Ramos (cell line): ENCODE measurements around the gene FKBP9.
"Not testable (repeated sequence)": the region's sequence is repeated elsewhere in the genome, so short reads cannot be mapped to it uniquely, and the experiment has no call there.

ENCODE experiments used
- in situ Hi-C: fragments of 300-500 bp; cut with MboI; formaldehyde crosslinking; loops from one replicate; pipeline ENCODE4 v1.14.3; 2022; ENCODE audit warnings: low sequenced_read_pairs; ENCODE audit not compliant: unreplicated experiment

Gene FKBP9

DNA sequence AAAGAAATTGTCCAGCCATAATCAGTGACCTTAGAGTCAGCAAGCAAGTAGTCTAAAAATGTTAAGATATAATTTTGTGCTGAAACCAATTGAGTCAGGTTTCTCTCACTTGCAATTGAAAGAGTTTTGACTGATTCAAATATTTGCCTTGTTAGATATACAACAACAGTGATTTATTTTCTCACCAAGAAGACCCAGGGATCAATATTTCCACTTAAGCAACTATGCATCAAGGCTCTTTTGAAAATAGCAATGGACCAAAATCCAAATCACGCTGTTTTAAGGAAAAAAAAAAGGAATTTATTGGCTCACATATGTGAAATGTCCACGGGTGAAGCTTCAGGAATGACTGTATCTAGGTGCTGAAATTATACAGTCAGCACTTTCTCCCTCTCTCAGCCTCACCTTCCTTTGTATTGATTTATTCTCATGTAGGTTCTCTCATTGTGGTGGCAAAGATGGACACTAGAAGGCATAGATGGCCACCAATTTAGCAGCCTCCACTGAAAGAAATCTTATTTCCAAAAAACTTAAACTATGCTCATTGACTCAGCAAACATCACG, 9.7 kb upstream of the FKBP9 start:
- in situ Hi-C loops, result no loop called here

DNA sequence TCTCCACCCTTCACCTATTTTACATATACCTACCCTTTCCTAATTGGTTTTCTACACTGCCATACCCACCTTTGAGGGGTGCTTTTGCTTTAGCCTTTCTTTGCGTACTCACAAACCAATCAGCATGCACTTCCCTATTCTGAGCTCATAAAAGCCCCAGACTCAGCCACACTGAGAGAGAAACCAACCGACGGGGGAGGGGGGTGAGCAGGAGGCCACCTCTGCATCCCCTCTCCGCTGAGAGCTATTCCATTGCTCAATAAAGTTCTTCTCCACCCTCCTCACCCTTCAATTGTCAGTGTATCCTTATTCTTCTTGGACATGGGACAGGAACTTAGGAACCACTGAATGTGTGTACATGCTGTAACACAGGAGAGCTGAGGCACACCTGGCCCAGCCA, 9.0 kb upstream of the FKBP9 start:
- in situ Hi-C loops, result no loop called here

DNA sequence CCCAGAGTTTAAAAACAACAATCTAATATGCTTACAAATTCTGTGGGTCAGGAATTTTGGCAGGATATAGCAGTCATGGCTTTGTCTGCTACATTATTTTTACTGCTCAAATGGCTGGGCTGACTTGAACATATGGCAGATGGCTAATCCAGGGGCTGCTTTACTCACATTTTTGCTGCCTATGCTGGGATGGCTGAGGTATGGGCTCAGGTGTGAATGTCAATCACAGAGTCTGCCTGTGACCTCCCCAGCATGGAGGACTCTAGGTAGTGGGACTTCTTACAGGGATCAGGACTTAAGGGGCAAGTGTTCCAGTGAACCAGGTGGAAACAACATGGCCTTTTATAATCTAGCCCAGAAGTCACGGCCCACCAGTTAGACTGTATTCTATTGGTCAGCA, 4.4 kb upstream of the FKBP9 start:
- in situ Hi-C loops, result no loop called here

DNA sequence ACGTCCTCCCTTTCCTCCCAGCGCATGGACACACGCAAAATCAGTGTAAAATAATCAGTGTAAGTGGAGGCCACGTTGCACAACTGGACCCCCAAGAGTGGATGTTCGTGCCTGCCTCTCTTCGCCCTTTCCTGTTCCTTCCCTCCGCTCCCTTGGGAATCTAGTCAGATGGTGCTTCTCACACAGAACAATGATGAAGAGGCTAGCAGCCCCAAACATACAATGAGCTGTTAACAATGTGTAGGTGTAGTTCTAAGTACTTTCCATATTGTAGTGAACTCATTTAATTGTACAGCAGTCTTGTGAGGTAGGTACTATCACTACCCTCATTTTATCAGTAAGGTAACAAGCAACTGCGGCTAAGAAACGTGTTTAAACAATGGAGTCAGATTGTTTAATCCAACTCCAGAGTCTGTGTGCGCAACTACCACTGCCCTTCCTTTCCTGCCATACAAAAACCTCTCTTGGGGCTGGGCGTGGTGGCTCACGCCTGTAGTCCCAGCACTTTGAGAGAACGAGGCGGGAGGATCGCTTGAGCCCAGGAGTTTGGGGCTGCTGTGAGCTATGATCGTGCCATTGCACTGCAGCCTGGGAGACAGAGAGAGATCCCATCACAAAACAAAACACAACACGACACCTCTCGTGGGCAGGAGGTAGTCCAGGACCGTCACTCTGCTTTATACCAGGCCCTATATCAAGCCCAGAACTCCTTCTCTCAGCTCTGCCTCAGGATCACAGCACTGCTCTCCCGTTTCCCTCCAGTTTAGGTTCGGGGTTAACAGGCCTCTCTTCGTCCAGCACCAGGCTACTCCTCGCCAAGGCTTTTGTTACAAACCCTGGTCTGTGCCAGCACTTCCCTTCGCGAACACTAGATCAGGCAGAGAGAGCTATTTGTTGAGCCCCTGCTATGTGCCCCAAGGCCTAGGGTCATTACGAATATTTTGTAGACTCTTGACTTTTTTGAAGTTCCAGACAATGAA, 1.1 kb downstream of the FKBP9 start:
- in situ Hi-C loops, result no loop called here

DNA sequence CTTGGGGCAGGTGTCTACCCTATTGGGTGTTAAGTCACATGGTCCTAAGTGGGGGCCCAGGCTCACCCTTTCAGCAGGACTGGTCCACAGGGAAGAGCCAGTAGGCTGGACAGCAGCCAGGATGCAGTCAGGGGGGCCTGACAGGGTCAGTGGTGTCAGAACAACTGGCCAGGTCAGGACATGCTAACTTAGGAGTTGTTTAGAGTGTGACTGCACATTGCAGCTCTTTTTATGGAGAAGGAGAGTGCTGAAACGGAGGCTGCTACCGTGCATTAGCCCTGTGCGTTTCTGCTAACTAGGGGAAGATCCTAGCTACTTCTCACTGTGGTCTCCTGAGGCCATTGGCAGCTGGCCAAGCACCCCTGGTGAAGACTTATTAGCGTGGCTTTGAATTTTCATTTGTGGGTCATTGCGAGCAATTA, 6.7 kb downstream of the FKBP9 start:
- in situ Hi-C loops, result not testable (repeated sequence)

DNA sequence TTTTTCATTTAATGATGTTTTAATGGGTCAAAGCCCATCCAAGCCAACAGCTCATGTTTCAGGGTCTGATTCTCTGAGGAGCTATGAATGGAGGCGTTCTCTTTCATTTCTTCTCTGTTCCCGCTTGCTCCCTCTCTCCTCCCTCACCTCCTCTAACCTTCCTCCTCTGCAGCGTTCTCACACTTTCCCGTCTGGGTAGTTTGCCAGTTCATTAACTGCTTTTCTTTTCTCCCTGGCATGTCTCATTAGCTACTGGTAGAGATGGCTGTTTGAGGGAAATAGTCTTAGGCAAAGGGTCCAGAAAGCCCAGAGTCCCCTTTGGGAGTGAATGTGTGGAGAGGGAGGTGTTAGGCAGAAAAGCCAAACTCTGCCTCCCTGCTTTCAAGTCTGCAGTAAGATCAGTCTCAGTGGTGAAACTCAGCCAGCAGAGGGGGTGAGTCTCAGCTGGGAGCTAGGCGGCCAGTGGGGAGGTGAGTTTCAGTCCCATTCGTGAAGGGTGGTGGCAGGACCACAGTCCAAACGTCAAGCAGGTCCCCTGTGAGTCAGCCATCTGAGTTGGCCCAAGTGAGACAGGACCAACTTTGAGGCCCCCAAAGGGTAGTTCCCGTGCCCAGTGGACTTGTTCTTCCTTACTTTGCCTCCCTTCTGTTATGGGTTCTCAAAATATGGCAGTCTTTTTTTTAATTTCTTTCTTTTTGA, 7.4 kb downstream of the FKBP9 start:
- in situ Hi-C loops, result not testable (repeated sequence)

DNA sequence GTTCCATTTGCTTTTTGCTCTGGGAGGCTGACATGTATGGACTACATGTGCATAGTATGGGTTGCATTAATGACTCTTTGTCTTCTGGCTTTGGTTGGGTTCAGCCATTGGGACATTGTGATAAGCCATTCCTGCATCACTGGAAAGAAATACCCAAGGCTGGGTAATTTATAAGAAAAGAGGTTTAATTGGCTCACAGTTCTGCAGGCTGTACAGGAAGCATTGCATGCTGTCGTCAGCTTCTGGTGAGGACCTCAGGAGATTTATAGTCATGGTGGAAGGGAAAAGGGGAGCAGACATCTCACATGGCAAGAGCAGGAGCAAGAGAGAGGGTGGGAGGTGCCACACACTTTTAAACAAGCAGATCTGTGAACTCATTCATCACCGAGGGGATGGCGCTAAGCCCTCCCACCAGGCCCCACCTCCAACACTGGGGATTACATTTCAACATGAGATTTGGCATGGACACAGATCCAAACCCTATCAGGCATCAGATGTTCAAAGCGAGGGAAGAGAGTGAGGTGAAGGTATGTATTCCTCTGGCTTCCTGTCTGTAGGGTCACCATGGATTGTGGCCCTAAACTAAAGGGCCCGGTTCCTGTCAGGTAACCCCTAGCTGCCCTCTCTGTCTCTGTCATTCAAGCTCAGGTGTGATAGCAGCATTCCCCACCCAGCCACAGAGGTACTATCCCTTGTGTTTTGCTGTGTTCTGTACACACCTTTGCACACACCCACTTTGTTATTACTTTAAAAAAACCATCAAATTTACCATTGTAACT, 9.4 kb downstream of the FKBP9 start:
- in situ Hi-C loops, result not testable (repeated sequence)

DNA sequence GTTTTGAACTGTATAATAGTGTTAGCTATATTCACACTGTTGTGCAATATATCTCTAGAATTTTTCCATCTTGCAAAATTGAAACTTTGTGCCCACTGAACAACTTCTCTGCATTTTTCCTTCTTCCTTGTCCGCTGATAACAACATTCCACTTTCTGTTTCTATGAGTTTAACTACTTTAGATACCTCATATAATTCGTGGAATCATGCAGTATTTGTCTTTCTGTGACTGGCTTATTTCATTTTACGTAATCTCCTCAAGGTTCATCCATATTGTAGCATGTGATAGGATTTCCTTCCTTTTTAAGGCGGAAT, 10.0 kb downstream of the FKBP9 start:
- in situ Hi-C loops, result not testable (repeated sequence)

DNA sequence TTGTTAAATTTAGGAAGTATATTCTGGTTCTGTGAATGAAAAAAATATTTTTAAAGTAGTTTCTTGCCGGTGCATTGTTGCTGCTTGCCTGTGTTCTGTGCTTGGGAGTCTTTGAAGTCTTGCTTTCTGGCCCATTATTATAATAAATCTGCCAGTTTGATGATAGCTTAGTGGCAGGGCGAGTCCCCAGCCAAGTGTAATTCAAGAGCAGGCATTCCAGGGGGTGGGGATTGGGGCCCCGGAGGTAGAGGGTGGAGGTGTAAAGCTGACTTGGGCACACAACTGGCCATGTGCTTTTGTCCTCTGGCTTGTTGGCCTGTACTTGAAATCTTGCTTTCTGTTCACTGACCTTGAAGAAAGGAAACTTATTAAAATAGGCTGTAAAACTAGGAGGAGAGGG, 14.7 kb downstream of the FKBP9 start:
- in situ Hi-C loops, result not testable (repeated sequence)

DNA sequence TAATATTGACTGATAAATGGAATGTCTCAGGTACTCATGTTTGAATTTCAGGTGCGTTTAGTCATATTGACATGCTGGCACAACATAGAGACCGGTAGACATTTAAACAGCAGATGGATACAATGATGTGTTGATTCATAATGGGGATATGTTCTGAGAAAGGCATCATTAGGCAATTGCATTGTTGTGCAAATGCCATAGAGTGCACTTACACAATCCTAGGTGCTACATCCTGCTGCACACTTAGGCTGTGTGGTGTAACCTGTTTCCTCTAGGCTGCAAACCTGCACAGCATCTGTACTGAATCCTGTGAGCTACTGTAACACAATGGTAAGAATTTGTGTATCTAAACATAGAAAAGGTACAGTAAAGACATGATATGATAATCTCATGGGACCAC, 19.9 kb downstream of the FKBP9 start:
- in situ Hi-C loops, result not testable (repeated sequence)

DNA sequence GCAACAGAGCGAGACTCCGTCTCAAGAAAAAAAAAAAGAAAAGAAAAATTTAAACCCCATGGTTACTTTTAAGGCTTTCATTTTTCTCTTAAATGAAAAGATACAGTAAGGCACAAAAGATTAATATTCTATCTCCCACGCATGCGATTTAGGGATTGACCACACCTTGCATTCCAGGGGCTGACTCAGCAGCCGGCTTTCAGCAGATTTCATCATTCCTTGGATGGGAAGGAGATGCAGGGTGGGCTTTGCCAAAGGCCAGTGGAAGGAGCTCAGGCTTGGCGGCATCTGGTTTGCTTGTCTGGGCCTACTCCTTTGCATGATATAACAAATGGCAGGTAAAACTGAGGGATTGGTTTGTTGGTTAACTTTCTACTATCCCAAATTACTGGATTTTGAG, 22.0 kb downstream of the FKBP9 start:
- in situ Hi-C loops, result not testable (repeated sequence)

DNA sequence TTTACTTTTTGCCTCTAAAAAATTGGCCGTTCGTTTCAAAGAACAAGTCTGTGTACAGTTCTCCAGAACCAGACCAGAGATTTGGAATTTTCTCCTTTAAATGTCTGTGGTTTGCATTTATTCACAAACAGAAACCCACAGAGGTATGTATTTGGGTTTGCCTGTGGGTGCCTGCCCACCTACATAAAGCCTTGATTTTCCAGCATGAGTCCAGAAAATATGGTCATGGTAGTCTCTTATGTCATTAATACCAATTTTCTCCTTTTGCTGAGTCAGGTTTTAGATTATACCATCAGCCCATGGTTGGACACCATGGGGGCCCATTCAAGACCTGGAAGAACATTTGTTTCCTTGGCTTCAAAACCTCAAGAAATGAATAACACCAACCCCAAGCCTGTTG, 22.7 kb downstream of the FKBP9 start:
- in situ Hi-C loops, result not testable (repeated sequence)

DNA sequence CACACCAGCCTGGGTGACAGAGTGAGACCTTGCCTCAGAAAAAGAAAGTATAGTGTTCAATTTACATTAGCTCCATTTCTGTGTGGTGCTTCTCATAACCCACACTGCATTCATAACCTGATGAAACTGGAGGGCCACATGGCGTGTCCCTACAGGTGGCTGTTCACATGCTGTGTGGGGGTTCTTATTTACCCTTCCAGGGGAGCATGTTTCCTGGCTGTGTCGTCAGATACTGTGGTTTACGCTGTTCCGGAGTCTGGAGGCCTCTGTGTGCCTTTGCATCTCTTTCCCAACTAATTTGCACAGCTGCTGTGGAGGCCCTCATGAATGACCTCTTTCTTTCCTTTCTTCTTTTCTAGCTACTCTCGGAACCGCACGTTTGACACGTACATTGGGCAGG, 30.9 kb downstream of the FKBP9 start:
- in situ Hi-C loops, result not testable (repeated sequence)

DNA sequence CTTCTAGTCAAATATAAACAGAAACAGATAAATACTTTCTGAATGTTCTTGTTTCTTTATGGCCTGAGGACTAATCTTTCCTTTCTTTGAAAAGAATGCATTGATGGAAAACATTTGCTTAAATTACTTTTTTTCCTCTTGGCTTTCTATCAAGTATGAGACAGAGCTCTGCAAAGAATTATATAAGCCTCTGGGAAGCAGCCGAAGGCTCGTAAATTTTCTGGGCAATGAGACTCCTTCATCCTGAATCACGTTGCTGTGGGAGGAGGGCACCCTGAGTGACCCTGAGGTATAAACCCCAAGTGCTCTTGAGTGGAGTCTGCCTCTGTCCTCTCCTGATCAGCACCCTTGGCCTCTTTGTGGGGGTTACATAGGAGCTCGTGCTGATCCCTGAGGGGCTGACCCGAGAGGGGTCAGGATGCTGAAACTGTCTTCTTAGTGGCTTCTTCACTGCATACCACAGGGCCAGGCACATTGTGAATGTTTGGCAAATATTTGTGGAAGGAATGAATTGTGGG, 33.9 kb downstream of the FKBP9 start:
- in situ Hi-C loops, result not testable (repeated sequence)

DNA sequence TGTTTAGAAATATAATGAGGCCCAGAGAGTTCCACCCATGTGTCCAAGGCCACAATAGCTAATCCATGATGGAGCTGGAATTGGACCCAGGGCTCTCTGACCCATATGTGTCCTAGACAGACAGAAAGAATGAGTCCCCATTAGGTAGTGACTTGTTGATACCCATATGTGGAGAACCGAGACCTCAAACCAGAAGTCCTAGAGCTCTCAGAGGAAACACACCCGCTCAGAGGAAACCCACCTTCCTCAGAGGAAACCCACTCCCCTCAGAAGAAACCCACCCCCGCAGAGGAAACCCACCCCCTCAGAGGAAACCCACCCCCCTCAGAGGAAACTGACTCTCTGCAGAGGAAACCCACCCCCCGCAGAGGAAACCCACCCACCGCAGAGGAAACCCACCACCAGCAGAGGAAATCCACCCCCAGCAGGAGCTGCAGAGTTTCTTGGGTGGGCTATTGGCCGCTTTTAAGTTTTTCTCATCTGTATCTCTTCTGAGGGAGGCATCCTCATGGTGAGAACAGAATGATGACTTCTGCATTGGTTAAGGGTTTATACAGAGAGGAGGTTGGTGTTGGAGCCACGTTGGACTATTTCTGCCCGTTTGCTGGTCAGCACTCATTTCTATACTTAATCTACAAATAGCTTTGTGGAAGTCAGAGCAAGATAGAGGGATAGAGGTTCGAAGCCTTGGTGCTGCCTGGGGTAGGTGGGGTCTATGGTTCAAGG, 34.9 kb downstream of the FKBP9 start:
- in situ Hi-C loops, result not testable (repeated sequence)

DNA sequence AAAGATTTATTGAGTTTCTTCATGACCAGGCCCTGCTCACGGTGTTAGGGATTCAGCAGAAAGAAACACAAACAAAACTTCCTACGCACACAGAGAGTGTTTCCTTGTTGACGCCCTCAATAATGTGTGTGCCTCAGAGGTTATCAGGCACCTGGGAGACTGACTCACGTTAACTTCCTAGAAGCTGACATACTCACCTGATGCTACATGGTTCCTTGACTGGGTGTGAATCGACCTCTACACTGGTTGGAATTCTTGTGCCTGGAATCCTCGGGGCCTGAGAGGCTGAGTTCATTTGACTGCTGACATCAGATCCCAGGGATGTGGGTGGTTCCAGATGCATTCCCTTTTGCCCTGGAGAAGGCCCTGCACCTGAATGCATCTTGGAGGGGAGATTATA, 35.5 kb downstream of the FKBP9 start:
- in situ Hi-C loops, result not testable (repeated sequence)

DNA sequence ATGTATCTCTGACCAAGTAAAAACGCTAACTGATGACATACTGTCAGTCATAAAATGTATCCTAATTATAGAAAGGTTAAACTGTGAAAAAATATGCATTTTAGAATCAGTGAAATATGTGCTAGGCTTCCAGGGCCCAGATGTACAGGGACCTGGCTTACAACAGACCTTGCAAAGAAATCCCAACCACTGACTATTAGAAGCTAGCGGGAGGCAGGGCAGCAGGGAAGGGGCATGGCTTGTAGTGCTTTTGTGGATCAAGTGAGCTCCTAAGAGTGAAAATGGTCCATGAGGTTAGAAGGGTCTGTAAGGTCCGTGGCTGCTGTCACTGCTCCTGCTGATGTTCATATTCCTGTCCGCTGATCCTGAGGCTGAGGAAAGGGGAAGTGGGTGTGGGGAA, 40.7 kb downstream of the FKBP9 start:
- in situ Hi-C loops, result not testable (repeated sequence)

DNA sequence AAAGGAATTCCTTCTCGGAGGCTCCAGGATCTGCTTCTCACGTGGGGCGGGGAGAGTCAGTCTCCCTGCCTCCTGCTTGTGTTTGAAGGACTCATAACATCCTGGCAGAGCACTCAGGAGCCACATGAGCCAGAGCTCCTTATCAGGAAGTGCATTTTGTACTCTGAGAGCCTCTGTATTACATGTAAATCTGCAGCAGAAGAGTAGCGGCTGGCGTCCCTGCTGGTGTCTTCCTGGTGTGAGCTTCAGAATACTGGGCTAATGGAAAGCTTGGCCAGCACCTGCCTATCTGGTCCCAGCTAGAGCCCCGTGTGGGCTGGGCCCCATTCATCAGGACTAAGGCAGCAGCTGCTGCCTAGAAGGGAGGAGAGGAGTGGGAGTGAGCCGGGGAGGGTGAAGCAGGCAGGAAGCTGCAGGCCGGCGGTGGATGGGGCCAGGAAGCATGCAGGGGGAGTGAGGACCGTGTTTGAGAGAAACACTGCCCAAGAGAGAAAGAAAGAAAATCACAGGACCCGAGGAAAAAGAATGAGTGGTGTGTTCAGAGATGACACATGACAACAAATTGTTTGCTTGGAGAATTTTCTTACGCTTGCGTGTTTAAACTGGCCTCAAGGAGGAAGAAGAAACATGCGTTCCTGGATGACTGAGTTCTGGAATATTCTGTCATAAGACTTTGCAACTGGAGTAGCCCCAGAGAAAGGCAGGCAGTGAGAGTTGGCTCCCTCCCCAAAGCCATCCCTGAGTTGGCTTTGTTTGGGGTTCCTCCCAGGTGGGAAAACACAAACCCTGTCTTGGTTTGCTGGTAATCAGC, 41.3 kb downstream of the FKBP9 start:
- in situ Hi-C loops, result not testable (repeated sequence)

DNA sequence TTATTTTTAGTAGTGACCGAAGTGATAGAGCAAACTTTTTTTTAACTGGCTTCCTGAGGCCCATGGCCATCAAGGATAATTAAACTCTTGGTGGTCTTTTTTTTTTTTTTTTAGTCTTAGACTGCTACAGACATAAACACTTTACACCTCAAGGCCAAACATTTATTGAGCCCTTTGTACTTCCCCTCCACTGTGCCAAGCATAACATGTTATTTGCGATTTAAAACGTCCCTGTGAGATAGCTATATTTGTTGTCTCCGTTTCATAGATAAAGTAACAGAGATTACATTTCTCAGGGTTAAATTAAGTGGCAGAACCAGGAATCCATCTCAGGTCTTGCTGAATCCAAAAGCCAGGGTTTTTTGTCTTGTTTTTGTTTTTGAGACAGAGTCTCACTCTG, 42.1 kb downstream of the FKBP9 start:
- in situ Hi-C loops, result not testable (repeated sequence)
